K562 (cell line): Measurements from ENCODE around the gene ARL4C. TPM values are rescaled to one million over a fixed set of nuclear protein-coding genes. Genes with fewer than 3 reads are reported as not detected.

Experiments
- ATAC-seq: fragments of 200-7000 bp; cut with Tn5 transposase; 3 replicates; pipeline ENCODE4 v1.9.1; 2020; ENCODE audit warnings: moderate library complexity
- BruUV-seq: library from RNA; stranded (reverse); fragments of 400-500 nt; replicated peaks from 2 replicates; lab custom pipeline; 2021; lab: Mats Ljungman, UMichigan
- CTCF ChIA-PET: fragments of 300-600 bp; formaldehyde crosslinking; extraction: SDS; loops from one replicate; lab custom pipeline; 2021; ENCODE audit warnings: low intra/inter-chr PET ratio; lab: Yijun Ruan, JAX
- POLR2A ChIA-PET: fragments of 300-600, 350-650 bp; sonication (Branson Sonifier 250); formaldehyde crosslinking; extraction: SDS; loops from one replicate; lab custom pipeline; 2021; ENCODE audit warnings: antibody characterized with exemption, inconsistent platforms; lab: Yijun Ruan, JAX
- DNase-seq, 4 experiments: peaks; one replicate each; pipeline versions ENCODE4 v3.0.0 to v3.0.0-alpha.2; 2011 to 2018; ENCODE audit warnings: low spot score in 3 of 4, mixed read lengths in 3 of 4; ENCODE audit errors: extremely low read depth in 1 of 4
- FAIRE-seq: peaks from 2 replicates; lab custom pipeline; 2011; peaks lifted over from hg19 to GRCh38; lab: Jason Lieb, UNC
- H2AFZ ChIP-seq: 2 replicates; pipeline ENCODE4 v1.6.0; 2011; ENCODE audit warnings: low read depth, low read length, control low read depth, inconsistent platforms
- H3K27ac ChIP-seq: fragments of 200-600 bp; 3 replicates; pipeline ENCODE4 v1.8.0; 2011; ENCODE audit warnings: low read depth, mild to moderate bottlenecking, control low read depth, inconsistent platforms, low read length, moderate library complexity, mixed read lengths; ENCODE audit errors: extremely low read depth
- H3K27me3 ChIP-seq, 2 experiments: fragments of 300-600 bp in 1 of 2; 2 replicates in 1 of 2; 3 replicates in 1 of 2; pipeline versions ENCODE4 v1.6.0 to v1.8.0; 2011; ENCODE audit warnings: inconsistent platforms in 2 of 2, low read length in 2 of 2, mild to moderate bottlenecking in 1 of 2, mixed read lengths in 1 of 2, moderate library complexity in 1 of 2; ENCODE audit not compliant: control insufficient read depth in 2 of 2, insufficient read depth in 2 of 2
- H3K36me3 ChIP-seq: fragments of 300-600 bp; 3 replicates; pipeline ENCODE4 v1.8.0; 2011; ENCODE audit warnings: mild to moderate bottlenecking, low read length, inconsistent platforms; ENCODE audit not compliant: control insufficient read depth, insufficient read depth
- H3K4me1 ChIP-seq, 2 experiments: fragments of 200-600 bp in 1 of 2; replicated peaks in 1 of 2; 2 replicates in 1 of 2; 3 replicates in 1 of 2; pipeline versions ENCODE4 v1.5.1 to v1.8.0; 2011; ENCODE audit warnings: inconsistent platforms in 2 of 2, low read length in 2 of 2, mild to moderate bottlenecking in 1 of 2, mixed read lengths in 1 of 2, moderate library complexity in 1 of 2; ENCODE audit not compliant: control insufficient read depth in 2 of 2, insufficient read depth in 2 of 2
- H3K4me2 ChIP-seq: 2 replicates; pipeline ENCODE4 v1.6.1; 2011; ENCODE audit warnings: low read length, control low read depth, inconsistent platforms, mixed read lengths; ENCODE audit not compliant: insufficient read depth
- H3K4me3 ChIP-seq: fragments of 200-600 bp; sonication (generic), shearing (Covaris generic); 2 replicates; pipeline ENCODE4 v1.5.1; 2016; ENCODE audit warnings: control low read depth, inconsistent platforms
- H3K79me2 ChIP-seq: fragments of 200-600 bp; 3 replicates; pipeline ENCODE4 v1.8.0; 2011; ENCODE audit warnings: low read length, inconsistent platforms; ENCODE audit not compliant: control insufficient read depth, insufficient read depth
- H3K9ac ChIP-seq, 2 experiments: 2 replicates each; pipeline versions ENCODE4 v1.6.0 to v1.6.1; 2011; ENCODE audit warnings: low read depth in 2 of 2, low read length in 2 of 2, control low read depth in 1 of 2, inconsistent platforms in 1 of 2, mild to moderate bottlenecking in 1 of 2, mixed read lengths in 1 of 2; ENCODE audit not compliant: insufficient read depth in 1 of 2
- H3K9me1 ChIP-seq: one replicate; pipeline ENCODE4 v1.6.0; 2011; ENCODE audit warnings: inconsistent platforms, mild to moderate bottlenecking, low read length, moderate library complexity; ENCODE audit not compliant: control insufficient read depth, insufficient read depth
- H3K9me3 ChIP-seq: replicated peaks from 2 replicates; pipeline ENCODE4 v1.5.1; 2011; ENCODE audit warnings: low read depth, low read length, inconsistent platforms; ENCODE audit not compliant: control insufficient read depth, insufficient read depth
- H4K20me1 ChIP-seq: replicated peaks from 2 replicates; pipeline ENCODE4 v1.6.1; 2011; ENCODE audit warnings: low read length, inconsistent platforms, mixed read lengths; ENCODE audit not compliant: control insufficient read depth, insufficient read depth
- PPARD ChIP-seq: fragments of 250-450 bp; sonication (Bioruptor Pico); IDR thresholded peaks from 2 replicates; pipeline ENCODE4 v1.8.0; 2022; ENCODE audit warnings: inconsistent platforms, mild to moderate bottlenecking, moderate library complexity
- WGBS: fragments of 100-300 bp; shearing (Covaris generic); methylation state at CpG from one replicate; pipeline ENCODE4 v1.1.6; 2016; ENCODE audit warnings: low coverage, mixed read lengths; ENCODE audit not compliant: insufficient coverage; ENCODE audit errors: missing lambda C conversion rate; 5-methylcytosine and 5-hydroxymethylcytosine counted together
- in situ Hi-C: fragments of 300-500 bp; cut with MboI; formaldehyde crosslinking; loops from 4 replicates; pipeline ENCODE4 v1.15.0; 2018; ENCODE audit warnings: inconsistent platforms, mixed read lengths
- intact Hi-C: fragments of 100-400 bp; cut with micrococcal nuclease; formaldehyde crosslinking; loops from 2 replicates; pipeline ENCODE4 v1.14.2; 2022
- polyA plus RNA-seq, 8 experiments: library from polyadenylated mRNA; depleted of rRNA in 4 of 8; stranded (reverse) in 5 of 8; unstranded in 3 of 8; fragments of >200 nt; fragmentation: Nextera tagmentation in 2 of 8; fragmentation: Illumina TruSeq in 1 of 8; extraction: Ambion mirVana in 2 of 8; extraction: Trizol in 1 of 8; gene quantifications; 2 replicates each; pipeline versions ENCODE4 v1.2.1 to v1.2.3, GENCODE V29; 2011 to 2014; ENCODE audit warnings: inconsistent platforms in 1 of 8, missing spikeins in 1 of 8
- total RNA-seq, 7 experiments: library from RNA; depleted of rRNA in 6 of 7; stranded (reverse); fragments of >200 nt in 6 of 7; fragmentation: Illumina TruSeq in 2 of 7; extraction: Trizol in 2 of 7; gene quantifications; 2 replicates each; pipeline versions ENCODE4 v1.2.1 to v1.2.3, GENCODE V29; 2011 to 2021; ENCODE audit warnings: low replicate concordance in 1 of 7
- TF ChIP-seq, protein P1 (sequence below): sonication (generic); formaldehyde crosslinking; IDR thresholded peaks from 2 replicates; pipeline ENCODE4 v1.8.0; 2022; ENCODE audit warnings: mild to moderate bottlenecking, missing genetic modification reagents

ARL4C gene
- total and polyA plus RNA-seq, 9 of the 15 experiments (the other 6 are each of a cell fraction or from before 2014, with no cell fraction given) = 0.03 to 0.11 (median 0.04) TPM; not detected in 5

DNA sequence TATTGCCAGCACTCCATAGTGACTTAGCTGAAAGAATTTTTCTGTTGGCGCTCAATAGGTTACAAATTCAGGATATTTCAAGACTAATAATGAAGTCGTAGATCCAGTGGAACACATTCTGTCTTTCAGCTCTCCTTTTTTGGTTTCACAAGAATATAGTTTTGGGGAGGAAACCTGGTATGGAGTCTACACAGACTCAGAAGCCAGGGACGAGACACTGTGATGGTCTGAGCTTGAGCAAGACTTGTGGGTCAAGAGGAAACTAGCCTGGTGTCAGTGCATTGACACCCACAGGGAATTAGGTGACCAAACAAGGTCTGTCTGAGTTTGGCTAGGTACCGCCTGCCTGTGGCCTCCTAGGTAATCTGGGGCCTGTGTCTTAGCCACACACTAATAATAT is 26.9 kb downstream of the ARL4C start (continued):
- TF ChIP-seq, protein P1, sequence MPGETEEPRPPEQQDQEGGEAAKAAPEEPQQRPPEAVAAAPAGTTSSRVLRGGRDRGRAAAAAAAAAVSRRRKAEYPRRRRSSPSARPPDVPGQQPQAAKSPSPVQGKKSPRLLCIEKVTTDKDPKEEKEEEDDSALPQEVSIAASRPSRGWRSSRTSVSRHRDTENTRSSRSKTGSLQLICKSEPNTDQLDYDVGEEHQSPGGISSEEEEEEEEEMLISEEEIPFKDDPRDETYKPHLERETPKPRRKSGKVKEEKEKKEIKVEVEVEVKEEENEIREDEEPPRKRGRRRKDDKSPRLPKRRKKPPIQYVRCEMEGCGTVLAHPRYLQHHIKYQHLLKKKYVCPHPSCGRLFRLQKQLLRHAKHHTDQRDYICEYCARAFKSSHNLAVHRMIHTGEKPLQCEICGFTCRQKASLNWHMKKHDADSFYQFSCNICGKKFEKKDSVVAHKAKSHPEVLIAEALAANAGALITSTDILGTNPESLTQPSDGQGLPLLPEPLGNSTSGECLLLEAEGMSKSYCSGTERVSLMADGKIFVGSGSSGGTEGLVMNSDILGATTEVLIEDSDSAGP (CRISPR knock-in tag) = no peak

DNA sequence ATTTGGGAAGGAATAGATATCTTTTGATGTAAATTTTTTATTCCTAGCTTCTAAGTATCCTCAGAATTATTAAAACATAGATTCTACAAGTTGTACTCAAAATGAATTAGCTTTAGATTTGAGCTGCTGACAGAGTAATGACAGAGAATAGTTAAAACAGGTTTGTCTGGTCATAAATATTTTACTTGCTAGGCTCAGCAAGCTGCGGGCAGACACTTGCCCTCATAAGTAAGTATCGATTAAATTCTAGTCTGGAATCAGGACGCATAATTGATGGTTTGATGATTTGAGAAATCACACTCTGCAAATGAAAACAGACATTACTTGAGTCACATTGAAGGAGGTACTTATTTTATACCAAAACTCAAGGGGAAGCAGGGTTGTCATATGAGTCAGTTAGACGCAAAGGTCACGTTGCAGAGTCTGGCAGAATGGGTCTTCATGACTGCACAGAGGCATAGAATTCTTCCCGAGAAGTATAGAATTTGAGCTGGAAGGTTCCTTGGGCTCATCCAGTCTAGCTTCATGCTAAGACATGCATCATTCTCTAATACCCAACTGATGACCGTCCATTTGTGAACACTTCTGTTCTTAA is 27.5 kb downstream of the ARL4C start:
- Histone ChIP-seq H3K27me3 (no peaks in the 10 kb centered on the region; a peak in 2 of 5 replicates), H3K36me3 (no peaks in the 10 kb centered on the region), H3K27ac (no peak overlapping the region), H3K4me2 (no peak overlapping the region), H4K20me1 (no peaks in the 10 kb centered on the region), H3K9me3 (no peaks in the 10 kb centered on the region), H3K4me1 (no peaks in the 10 kb centered on the region), H3K4me3 (no peak overlapping the region), H3K79me2 (no peaks in the 10 kb centered on the region), H3K9me1 (no peaks in the 10 kb centered on the region), H3K9ac (no peak overlapping the region), H2AFZ (no peak overlapping the region)
- no peak for DNase-seq
- 0% methylated on average over 7 of the region's 7 CpGs for WGBS
- FAIRE-seq = no peak
- CTCF ChIA-PET = no interaction called here
- BruUV-seq = no TSS peak
- TF ChIP-seq PPARD = no peak
- POLR2A ChIA-PET = interaction anchor here (1.3 kb wide), 1 partner anchor 26 kb away, joined by 3 read pairs; no protein-coding TSS in a partner anchor
- no peak for ATAC-seq
- in situ Hi-C loops (no loop called here), intact Hi-C loops (no loop called here)
